ENCODE measurements around the gene TBL1X. TPM values are rescaled to one million over a fixed set of nuclear protein-coding genes. Genes with fewer than 3 reads are reported as not detected.

TBL1X gene
- total and polyA plus RNA-seq, 2 of the 8 experiments (the other 6 are each of a cell fraction or from before 2014, with no cell fraction given), result 13.3 to 25.6 TPM

DNA sequence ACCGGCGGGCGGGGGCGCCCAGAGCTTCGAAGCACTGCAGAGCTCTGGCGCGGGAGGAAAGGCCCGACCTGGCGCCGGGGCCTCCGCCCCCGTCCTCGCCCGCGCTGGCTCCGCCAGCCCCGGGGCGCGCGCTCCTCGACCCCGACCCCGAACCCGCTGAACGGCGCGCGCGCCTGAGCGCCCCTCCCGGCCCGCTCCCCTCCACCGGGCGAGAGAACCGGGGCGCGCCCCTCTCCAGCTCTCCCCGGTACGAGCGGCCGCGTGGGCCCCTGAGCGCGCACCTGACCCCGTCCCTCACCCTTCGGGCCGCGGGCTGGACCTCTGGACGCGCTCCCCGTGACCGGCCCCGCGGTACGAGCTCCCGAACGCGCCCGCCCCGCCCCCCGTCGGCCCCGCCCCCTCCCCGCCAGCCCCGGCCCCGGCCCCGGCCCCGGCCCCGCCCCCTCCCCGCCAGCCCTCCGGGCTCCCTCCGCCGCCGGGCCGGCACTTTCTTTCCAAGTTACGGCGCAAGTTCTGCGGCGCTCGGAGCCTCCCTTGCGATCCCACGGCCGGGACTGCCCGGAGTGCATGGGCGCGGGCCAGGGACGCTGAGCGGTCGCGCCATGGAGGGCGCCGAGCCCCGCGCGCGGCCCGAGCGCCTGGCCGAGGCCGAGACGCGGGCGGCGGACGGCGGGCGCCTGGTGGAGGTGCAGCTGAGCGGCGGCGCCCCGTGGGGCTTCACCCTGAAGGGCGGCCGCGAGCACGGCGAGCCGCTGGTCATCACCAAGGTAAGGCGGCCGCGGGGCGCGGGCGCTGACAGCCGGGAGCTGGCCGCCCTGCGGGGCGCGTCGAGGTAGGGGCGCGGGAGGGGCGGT, 321.3 kb downstream of the TBL1X start, which contains the start of gene SHROOM2:
TSS of gene SHROOM2 (plus strand) at position 486 of the 854 bp plus-strand sequence. CDS start at position 603, 117 bp downstream.
- no peak within 1 kb of the TSS for H2AFZ ChIP-seq (ENCODE audit: low read length)

More for the DNA sequence above, 321.3 kb downstream of the TBL1X start, which contains the start of gene SHROOM2:
- H4K5ac ChIP-seq (ENCODE audit: insufficient read length, low read depth, low read length), result no peak within 1 kb of the TSS
- no peak within 1 kb of the TSS for H3K23ac ChIP-seq (ENCODE audit: insufficient read length)
- TF ChIP-seq RBBP5 (IDR thresholded peaks at IDR 0.05; ENCODE audit: borderline replicate concordance, low read depth, low read length) (peak; percentile 38; the same call in 1 of the 2 replicates), KDM4A (IDR thresholded peaks at IDR 0.05; ENCODE audit: low read depth, low read length, severe bottlenecking) (peak; percentile 41), SP2 (IDR thresholded peaks at IDR 0.05; ENCODE audit: low read length) (no peak)
- H3K56ac ChIP-seq (replicated peaks; ENCODE audit: insufficient read length, low read depth, low read length), result no peak within 1 kb of the TSS
- H2BK15ac ChIP-seq (ENCODE audit: low read length), result no peak within 1 kb of the TSS
- no peak within 1 kb of the TSS for H2BK20ac ChIP-seq (ENCODE audit: low read length)
- no peak within 1 kb of the TSS for H4K91ac ChIP-seq (replicated peaks; ENCODE audit: insufficient read length, low read length)
- no peak within 1 kb of the TSS for H2BK120ac ChIP-seq (replicated peaks; ENCODE audit: low read depth, low read length)
- peaks cover 6 to 16% (median 12%) of the 10 kb centered on the region in 4 experiments; a peak in 6 of 7 replicates for H3K4me1 ChIP-seq (replicated peaks in 1 of 4; ENCODE audit: control insufficient read depth in 3 of 4, insufficient read depth in 4 of 4, low read length in 3 of 4)
- WGBS, 2 experiments (ENCODE audit: extremely low coverage in 1 of 2, insufficient coverage in 1 of 2, insufficient read length in 1 of 2, insufficient replicate concordance in 2 of 2, low coverage in 1 of 2, low lambda C conversion rate in 2 of 2, missing lambda C conversion rate in 1 of 2), result no CpG with 5 or more reads among the region's 132 CpGs
- H4K8ac ChIP-seq (ENCODE audit: extremely low read depth, insufficient read depth, low read length), result no peak within 1 kb of the TSS
- H3K27ac ChIP-seq (ENCODE audit: low read depth, low read length), result no peak within 1 kb of the TSS
- DNase-seq (ENCODE audit: low read depth in 1 of 2, low spot score in 2 of 2) (peak in 1 of 2 experiments; percentile 57), FAIRE-seq (no peak)
- H3K9ac ChIP-seq (replicated peaks in 1 of 4; ENCODE audit: extremely low read depth in 1 of 4, low read depth in 3 of 4, low read length in 3 of 4), result peak within 1 kb of the TSS; percentile 13 to 61 (median 46); a peak in 6 of 7 replicates
- no peaks in the 10 kb centered on the region for H3K36me3 ChIP-seq (ENCODE audit: control insufficient read depth in 2 of 4, insufficient read depth in 4 of 4, low read length in 3 of 4)
- H3K4ac ChIP-seq (replicated peaks; ENCODE audit: insufficient read length, low read depth, low read length), result peak within 1 kb of the TSS; percentile 14
- peaks cover 0 to 56% of the 10 kb centered on the region in 2 experiments; a peak in 2 of 4 replicates for H3K79me2 ChIP-seq (ENCODE audit: control insufficient read depth in 1 of 2, insufficient read depth in 2 of 2, low read length in 2 of 2)
- H2BK5ac ChIP-seq (ENCODE audit: low read depth, low read length), result no peak within 1 kb of the TSS
- H3K27me3 ChIP-seq (replicated peaks in 1 of 4; ENCODE audit: control insufficient read depth in 3 of 4, extremely low read depth in 1 of 4, insufficient read depth in 3 of 4, low read length in 3 of 4), result no peaks in the 10 kb centered on the region
- H3K9me3 ChIP-seq (ENCODE audit: insufficient read depth in 2 of 2, low read depth in 1 of 2, low read length in 1 of 2), result no peaks in the 10 kb centered on the region
- H2AK5ac ChIP-seq (ENCODE audit: low read depth, low read length), result no peak within 1 kb of the TSS
- peaks cover 8% of the 10 kb centered on the region; the same call in 1 of the 2 replicates for H3K23me2 ChIP-seq (ENCODE audit: low read depth, low read length)
- H2BK12ac ChIP-seq (ENCODE audit: low read depth, low read length), result no peak within 1 kb of the TSS
- POLR2A ChIA-PET (ENCODE audit: partially characterized antibody), result interaction anchor here (0.6 to 1.2 kb wide), 3 partner anchors 10 to 58 kb away, joined by 3 to 4 read pairs (median 3); no protein-coding TSS in a partner anchor
- H3K4me3 ChIP-seq (ENCODE audit: extremely low read depth in 1 of 4, insufficient read depth in 2 of 4, low read depth in 3 of 4, low read length in 4 of 4), result peak within 1 kb of the TSS; percentile 61 to 84 (median 69)
- CTCF ChIA-PET (ENCODE audit: partially characterized antibody), result interaction anchor here (0.9 to 1.6 kb wide), 2 partner anchors 16 to 76 kb away, joined by 3 read pairs; no protein-coding TSS in a partner anchor
- H3K18ac ChIP-seq (ENCODE audit: extremely low read depth, low read length), result peak within 1 kb of the TSS; percentile 60
- no peaks in the 10 kb centered on the region; the same call in 1 of the 2 replicates for H3K79me1 ChIP-seq (ENCODE audit: low read depth, low read length)
- H3K4me2 ChIP-seq (ENCODE audit: insufficient read depth in 1 of 2, low read depth in 2 of 2, low read length in 2 of 2), result peak within 1 kb of the TSS; percentile 84 to 92
- no peak within 1 kb of the TSS for H3K14ac ChIP-seq (ENCODE audit: insufficient read length)
- peaks cover 0 to 3% of the 10 kb centered on the region in 2 experiments for H4K20me1 ChIP-seq (replicated peaks in 1 of 2; ENCODE audit: control insufficient read depth in 1 of 2, insufficient read depth in 2 of 2, low read length in 2 of 2)

Measured in H1 (cell line).